Measurements from ENCODE around the gene METTL16.

- TF ChIP-seq, protein P1, sequence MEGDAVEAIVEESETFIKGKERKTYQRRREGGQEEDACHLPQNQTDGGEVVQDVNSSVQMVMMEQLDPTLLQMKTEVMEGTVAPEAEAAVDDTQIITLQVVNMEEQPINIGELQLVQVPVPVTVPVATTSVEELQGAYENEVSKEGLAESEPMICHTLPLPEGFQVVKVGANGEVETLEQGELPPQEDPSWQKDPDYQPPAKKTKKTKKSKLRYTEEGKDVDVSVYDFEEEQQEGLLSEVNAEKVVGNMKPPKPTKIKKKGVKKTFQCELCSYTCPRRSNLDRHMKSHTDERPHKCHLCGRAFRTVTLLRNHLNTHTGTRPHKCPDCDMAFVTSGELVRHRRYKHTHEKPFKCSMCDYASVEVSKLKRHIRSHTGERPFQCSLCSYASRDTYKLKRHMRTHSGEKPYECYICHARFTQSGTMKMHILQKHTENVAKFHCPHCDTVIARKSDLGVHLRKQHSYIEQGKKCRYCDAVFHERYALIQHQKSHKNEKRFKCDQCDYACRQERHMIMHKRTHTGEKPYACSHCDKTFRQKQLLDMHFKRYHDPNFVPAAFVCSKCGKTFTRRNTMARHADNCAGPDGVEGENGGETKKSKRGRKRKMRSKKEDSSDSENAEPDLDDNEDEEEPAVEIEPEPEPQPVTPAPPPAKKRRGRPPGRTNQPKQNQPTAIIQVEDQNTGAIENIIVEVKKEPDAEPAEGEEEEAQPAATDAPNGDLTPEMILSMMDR (IDR thresholded peaks at IDR 0.05 in 8 of 11, conservative IDR thresholded peaks at IDR 0.05 in 3 of 11) = no peak
- TF ChIP-seq POLR2A (IDR thresholded peaks at IDR 0.05) = no peak
- TF ChIP-seq POLR2AphosphoS5 (IDR thresholded peaks at IDR 0.05) = no peak
Observed at GRCh38 chr17:2455956-2456355, 55.7 kb downstream of the METTL16 start.
